Measurements from ENCODE around the gene STK32C.

STK32C gene

DNA sequence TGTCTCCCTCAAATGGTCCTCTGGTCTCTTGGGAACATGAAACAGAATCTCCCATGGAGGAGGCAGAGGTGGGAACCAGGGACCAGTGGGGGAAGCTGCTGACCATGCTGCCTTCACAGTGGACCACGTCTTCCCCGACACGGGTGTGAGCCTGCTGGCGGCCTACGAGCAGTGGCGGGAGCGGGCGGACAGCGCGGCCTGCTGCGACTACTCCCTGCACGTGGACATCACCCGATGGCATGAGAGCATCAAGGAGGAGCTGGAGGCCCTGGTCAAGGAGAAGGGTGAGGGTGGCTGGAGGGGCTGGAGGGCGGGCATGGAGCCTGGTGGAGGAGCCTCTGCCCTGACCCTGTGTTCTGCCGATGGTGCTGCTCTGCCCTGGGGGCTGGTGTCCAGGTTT lies 113.0 kb downstream of the STK32C start:
- no peak for DNase-seq

DNA sequence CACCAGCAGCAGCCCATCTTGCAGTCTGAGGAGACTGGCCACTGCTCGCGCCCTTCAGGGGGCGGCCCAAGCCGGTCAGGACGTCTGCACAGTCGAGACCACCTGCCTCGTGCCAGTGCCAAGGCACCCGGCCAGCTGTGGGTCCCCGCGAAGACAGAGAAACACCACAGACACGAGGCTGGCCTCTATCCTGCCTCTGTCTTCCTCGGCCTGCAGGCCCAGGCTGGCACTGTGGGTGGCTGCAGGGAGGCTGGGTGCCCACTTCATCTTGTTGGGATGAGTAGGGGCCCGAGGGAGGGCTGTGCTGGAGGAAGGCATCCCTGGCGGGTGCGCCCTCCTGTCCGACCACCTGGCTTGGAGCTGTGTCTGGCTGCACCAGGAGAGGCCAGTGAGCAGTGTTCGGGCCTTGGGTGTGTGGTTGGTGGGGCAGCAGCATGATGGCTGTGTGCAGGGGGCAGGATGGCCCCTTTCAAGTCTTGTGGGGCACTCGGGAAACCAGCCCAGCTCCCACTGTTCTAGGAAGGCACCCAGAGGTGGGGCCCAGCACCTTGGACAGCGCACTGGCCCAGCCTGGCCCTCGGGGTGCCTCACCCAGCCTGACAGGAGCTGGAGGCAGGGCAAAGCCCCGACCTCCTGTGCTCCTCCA lies 113.7 kb downstream of the STK32C start:
- DNase-seq: no peak

DNA sequence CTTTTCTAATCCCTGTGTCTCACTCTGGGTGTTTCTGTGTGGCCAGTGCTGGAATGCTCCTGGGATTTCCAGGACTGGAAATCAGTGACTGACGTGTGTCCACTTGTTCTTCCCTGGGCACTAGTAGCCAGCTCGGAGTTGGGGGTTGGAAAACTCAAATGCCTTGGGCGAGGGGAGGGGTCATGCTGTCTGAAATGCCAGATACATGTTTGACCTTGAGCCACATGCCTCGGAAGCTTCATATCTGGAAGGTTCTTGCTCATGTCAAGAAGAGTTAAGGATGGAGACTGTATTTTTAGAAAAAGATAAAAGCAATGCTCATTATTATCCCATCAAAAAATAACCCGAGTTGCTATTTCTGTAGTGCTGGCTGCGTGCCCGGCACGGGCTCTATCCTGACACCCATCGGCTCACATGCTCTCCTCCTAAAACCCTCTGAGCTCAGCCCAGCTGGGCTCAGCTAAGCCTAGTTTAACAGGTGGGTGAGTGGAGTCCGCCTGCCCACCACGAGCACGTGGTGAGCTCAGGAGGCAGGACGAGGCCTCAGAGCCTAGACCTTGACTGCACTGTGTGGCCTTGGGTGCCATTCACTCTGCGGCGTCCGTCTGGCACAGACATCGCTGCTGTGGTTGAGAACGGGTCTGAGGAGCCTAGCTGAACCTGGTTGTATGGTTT lies 114.6 kb downstream of the STK32C start:
- DNase-seq: no peak

DNA sequence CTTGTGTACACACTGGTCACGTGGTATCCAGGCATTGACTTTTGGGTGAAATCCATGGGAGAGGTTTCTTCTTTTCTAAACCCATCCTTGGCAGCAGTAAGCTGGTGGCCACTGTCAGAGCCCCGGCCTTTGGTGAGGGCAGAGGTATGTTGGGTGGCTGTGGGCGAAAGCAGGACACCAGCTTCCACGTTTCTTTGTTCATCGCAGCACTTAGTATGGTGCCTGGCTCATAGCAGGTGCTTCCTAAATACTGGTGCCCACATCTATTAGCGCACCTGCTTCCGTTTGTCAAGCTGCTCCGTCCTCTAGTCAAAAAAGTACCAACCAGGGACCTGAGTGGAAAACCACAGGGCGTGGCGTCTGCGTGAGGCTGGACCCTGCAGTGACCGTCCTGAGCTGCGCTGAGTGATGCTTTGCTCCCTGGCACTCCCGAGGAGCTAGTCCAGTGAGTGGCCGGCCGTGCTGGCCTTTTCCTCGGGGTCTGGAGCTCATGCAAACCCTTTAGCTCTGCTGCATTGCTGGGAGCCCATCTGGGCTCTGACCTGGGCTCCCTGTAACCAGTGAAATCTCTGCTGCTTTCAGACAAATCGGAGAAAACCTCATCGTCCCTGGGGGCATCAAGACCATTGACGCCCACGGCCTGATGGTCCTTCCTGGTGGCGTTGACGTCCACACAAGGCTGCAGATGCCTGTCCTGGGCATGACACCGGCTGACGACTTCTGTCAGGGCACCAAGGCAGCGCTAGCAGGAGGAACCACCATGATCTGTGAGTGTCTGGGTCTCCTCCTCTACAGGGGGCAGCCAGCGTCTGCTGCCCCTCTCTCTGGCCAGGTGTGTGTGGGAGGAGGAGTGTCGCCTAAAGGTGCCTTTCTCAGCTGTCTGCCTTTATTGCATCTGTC lies 115.4 kb downstream of the STK32C start:
- DNase-seq: no peak

DNA sequence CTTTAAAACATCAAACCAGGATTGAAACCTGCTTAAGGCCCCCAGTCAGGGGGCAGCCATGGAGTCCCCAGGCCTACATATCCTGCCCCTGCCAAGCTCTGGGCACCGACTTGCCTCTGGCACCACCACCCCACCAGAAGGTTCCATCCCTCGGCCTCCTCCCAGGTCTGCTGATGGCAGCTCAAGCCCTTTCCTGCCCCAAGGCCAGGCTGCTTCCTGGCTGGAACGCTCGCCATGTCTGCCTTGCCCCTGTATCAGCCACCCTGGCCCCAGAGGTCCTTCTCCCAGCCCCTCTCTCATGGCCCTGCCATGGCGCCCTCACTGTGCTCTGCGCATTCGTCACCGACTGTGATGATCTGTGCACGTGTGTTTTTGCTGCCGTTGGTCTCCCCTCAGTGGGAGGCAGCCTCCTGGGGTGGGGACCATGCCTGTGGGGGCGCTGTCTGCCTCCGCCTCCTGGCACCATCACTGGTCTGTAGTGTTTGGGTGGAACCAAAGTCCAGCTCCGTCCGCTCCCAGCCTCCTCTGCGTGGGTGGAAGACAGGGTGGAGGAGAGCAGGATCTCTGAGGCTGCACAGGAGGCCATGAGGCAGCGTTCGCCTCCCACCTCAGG lies 117.8 kb downstream of the STK32C start:
- DNase-seq: no peak

DNA sequence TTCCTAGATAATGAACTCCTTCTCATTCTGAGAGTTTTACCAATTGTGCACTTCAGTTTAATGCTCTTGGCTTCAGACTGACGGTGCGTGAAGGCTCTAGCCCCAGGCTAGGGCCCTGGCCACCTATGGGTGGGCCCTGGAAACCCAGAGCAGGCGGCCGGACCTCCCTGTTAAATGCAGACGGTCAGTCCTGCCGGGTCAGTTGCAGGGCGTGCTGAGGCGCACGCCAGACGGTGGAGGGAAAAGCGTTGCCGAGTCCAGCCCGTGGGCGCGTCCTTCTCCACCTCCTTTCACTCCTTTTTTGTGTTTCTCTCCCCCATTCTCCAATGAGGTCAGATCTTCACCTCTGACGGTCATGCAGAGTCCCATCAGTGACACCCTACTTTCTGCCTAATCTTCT lies 118.7 kb downstream of the STK32C start:
- DNase-seq: no peak

DNA sequence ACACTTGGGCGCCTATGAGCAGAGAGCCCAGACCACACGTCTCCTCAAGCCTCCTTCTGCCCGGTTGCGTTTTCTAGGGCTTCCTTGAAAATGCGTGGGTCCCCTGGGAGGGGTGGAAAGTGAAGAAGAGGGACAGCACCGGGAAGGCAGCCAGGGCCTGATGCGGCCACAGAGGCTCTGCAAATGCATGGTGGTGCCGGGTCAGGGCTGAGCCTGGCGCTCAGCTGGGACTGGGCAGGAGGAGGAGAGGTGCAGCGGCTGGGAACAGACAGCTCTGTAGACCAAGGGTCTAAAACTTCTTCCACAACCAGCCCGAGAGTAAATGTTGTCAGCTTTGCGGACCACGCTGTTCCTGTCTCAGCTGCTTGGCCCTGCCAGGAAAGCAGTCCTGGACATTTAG lies 119.4 kb downstream of the STK32C start:
- no peak for DNase-seq

DNA sequence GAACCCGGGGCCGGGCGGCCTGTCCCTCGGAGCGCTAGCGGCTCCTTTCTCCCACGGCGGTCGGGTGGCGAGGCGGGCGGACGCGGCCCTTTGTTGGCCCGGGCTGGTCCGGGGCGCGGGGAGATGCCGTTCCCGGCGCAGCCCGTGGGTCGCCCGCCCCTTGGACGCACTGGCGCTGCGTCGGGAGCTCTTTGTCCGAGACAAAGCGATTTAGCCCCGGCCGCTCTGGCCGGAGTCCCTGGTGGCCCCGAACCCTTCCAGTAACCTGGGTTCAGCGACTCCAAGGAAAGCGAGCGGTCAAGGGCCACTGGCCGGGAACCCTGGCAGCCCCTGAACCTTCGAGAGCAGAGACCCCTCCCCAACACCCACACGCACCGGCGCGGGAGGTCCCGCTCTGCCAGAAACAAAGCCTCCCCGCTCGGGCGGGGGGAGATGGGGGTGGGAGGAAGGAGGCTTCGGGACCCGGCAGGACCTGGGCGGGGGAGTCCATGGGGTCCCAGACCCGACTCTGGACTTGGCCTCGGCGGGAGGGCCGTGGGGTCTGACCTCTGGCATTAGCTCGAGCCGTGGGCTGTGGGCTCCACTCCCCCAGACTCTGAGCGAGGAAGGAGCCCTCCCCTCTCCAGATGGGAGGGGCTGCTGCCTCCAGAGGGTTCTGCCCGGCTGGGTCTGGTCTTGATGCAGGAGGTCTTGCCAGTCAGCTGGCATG lies 120.2 kb downstream of the STK32C start:
- DNase-seq: no peak

DNA sequence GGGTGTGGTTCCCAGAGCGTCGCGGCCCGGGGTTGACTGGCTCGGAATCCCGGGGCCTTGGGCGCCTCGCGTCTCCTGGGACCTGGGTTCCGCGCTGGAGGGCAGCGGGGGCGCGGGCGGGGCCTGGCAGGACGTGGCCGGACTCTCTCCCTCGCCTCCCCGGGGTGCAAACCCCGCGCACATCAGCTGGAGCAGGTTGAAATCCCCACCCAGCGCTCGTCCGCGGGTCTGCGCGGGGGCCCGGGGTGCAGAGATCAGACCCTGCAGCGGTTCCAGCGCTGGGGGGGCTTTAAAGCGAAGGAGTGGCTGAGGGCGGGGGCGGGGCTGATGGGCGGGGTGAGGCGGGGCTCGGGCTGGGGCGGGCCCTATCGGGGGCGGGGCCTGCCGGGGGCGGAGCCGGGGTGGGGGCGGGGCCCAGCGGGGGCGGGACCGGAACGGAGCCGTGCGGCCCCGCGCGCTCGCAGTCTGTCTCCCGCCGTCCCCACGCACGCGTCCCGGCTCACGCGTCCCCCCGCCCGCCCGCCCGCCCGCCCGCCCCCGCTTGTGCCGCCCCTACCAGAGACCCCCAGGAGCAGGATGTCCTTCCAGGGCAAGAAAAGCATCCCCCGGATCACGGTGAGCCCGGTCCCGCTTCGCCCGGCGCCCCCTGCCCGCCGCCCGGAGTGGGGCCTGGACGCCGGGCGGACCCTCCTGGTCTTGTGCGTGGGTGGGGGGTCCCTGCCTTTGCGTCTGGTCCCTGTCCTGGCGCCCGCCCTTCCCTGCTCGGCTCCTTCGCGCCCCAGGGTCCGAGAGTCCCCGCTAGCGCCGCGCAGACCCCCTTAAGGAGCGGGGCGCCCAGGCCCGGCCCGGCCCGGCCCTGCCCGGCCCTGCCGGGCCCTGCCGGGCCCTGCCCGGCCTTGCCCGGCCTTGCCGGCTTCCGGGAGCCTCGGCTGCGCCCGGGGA lies 121.0 kb downstream of the STK32C start, which contains the start of gene DPYSL4:
DPYSL4 (plus strand) TSS at position 461 of the 942 bp plus-strand sequence; CDS start at position 577, 116 bp downstream.
- no peak for DNase-seq

DNA sequence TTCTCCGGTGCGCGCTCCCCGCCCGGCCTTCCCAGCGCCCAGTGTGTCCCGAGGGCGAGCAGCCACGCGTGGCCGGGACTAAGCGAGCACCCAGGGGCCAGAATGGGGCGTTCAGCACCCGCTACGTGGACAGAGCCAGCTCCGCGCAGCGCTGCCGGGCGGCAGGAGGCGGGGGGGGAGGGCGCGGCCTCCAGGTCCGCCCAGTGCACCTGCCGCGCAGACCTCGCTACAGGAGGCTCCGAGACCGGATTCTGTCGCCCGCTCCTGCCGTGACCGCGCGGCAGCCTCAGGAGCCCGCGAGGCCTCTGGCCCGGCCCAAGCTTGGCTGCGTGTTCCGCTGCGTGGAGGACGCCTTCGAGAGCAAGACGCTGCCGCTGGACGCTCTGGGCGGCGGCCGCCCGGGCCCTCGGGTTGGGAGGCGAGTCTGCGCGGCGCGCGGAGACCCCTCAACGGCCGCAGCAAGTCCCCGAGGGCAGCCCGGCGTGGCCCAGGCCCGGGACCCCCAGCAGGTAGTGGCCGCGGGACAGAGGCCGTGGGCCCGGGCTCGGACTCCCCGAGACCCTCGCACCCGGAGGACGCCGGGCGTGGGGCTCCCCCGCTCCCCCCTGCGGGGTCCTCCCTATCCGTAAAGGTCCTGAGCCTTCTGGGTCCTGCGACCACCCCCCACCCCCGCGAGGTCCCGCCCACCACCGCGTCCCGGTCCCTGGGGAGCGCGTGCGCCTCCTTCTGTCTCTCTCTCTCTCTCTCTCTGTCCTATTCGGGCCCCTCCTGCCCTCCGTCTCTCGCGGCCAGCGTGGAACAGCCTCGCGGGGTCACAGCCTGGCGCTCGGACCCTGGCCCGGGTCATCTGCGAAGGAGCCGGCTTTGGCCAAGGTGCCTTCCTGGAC lies 121.9 kb downstream of the STK32C start:
- no peak for DNase-seq

DNA sequence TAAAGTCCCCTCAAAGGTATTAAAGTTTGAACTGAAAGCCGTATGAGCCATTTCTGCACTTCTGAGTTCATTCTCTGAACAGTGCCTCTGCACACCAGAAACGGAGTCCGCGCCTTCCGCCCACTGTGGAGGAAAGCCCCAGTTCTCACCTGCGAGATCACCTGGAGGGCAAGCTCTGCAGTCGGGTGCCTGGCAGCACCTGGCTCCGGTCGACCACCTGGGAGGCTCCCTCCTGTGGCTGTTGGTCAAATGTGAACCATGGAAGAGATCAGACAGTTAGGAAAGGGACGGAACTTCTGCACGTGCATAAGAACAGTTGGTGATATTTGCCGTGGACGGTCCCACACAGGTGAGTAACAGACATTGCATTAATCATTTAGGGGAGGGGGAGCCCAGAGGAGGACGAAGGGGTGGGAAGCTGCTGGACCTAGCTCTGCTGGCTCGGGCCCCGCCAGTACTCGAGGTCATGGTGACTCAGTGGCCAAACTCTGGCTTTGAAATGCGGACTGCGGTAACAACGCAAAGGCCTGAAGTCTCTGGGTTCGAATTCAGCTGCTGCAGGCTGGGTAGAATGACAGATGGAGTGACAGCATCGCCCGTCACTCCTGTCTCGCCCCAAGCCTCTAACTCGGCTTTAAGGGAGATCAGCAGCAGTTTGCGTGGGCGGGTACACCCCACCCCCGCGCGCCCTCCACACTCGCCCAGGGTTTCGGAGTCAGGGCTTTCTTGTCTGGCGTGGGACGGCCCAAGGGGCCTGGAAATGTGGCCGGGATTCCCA lies 122.7 kb downstream of the STK32C start:
- DNase-seq: no peak

DNA sequence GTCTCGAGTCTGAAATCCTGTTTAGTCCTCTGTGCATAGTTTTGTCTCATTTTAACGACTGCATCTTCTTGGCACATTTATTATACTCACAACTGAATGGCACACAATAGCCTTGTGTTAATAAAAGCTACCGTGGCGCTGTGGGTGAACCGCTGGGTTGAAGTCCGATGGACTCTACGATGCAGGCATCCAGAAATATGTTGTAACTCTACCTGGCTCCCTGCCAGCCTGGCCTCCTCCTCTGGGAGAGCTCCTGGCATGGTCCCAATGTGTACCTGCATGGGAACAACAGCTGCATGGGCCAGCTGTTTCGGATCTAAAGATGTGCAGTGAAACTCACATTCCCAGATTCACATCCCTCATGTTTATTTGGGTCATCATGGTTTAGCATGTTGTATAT lies 124.7 kb downstream of the STK32C start:
- DNase-seq: no peak

DNA sequence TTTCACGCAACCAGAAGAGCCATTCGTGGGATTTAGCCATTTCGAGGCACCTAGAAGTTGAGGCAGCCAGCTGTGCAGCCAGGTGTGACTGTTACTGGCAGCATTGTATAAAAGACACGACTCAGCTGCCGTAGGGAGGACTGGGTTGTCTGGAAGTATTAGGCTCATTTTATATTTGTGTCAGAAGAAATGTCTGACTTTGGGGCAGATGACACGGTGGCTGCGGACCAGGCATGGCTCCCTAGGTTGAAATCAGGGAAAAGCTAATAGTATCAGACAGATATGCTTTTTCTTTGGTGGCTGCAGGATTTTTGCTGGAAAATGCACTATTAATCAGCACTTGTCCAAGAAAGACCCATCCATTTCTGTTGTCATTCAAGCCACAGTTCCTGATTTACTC lies 125.2 kb downstream of the STK32C start:
- no peak for DNase-seq

DNA sequence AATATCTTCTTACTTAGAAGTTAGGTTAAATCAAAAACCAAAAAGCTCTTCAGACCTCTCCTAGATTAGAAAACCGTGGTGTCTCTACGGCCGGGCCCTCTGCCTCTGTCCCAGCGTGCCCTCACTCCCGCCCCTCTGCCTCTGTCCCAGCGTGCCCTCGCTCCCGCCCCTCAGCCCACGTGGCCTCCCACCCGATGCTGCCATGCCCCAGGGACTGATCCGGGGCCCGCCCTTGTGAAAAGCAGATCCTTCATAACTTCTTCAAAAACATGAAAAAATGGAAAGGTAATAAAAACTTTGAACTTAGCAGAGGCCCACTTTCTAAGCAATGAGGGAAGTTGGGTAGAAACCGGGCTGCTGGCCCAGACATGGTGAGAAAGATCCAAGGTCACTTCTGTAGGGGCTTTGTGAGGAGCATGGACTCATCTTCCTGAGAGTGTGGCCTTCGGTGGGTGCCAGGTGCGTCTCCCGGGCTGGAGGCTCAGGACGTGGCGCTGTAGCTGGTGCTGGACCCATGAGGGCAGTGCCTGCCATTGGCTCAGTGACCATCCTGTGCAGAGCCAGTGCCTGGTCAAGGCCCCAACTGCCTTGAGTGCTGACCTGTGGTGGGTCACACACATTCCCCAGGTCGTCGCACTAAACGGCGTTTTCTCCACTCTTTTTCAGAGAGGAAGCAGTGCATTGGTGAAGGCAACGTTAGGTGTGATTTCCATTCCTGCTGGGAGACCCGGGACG lies 125.9 kb downstream of the STK32C start:
- DNase-seq: no peak

DNA sequence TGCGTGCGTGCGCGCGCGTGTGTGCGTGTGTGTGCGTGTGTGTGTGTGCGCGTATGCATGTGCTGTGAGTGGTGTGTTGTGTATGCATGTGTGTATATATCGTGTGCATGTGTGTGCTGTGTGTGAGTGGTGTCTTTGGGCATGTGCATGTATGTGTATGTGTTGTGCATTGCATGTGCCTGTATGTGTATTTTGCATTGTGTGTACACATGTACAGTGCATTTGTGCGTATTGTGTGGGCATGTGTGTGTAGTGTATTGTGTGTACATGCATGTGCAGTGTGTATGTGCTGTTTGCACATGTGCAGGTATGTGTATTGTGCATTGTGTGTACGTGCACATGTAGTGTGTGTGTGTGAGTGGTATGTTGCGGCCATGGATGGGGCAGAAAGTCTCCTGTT lies 127.0 kb downstream of the STK32C start:
- no peak for DNase-seq

DNA sequence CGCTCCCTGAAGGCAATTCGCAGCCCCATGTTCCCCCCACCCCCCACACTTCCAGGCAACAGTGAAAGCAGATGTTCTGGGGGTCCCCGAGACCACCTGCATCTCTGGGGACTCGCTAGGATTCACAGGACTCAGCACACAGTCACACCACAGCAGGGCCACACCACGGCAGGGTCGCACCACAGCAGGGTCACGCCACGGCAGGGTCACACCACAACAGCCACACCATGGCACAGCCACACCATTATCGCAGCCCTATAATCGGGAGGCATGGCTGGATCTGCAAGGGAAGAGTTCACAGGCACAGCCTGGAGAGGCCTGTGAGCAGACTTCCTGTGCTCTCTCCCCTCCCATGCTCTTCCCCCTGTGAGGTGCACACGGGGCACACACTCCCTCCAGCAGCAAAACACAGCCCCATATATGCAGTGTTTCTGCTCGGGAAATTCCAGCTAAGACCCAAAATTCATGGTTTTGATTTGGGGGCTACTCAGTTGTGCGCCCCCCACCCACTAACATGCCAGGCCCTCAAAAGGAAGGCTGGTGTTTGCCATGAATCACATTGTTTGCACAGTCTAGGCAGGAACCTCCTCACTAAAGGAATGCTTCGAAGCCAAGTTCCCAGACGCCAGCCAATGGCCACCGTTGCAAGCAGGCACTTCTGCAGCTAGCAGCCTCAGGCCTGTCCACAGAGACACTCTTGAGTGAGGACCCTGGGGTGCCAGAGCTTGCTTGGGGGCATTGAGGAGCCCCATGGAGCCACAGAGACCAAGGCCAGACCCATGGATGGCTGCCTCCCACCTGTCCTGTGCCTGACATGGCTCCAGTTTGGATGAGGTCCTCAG lies 128.0 kb downstream of the STK32C start:
- DNase-seq: no peak

DNA sequence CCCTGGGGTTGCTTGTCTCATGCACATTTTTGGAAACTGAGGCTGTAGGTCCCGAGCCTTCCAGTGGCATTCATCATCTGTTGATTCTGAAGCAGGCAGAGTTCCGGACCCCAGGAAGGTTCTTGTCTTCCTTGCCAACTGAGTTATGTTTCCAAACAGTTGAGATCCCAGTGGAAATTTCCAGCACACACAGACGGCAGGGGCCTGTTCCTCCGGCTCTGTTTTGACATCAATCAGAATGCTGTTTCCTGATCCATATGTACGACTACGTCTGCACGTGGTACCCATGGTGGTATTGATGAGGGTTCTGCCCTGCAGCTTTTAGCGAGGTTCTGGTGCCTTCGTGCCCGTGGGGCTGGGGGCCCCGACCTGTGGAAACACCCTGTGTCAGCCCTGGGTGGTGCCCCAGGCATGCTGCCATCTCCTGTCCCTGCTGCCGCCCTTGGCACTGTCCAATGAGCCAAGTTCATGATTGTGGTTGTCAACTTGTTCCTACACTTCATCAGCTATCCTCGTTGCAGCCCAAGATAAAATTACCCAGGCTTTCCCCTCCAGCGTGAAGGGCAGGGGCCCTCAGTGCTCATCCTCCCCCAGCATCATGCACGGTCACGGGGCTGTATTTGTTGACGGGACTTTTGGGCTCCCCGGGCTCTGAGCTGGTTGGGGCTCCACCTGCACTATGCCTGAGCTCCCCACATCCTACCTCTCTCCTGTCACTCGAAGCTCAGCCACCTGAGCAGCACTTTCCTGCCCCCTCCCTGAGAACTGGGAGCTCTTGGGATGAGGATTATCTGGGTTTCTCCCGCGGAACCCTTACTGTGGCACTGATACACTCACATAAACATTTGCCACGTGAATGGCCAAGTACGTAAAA lies 128.8 kb downstream of the STK32C start:
- no peak for DNase-seq
